IMR-90 (cell line): ENCODE measurements around the gene NRIP1. TPM values are rescaled to one million over a fixed set of nuclear protein-coding genes. Genes with fewer than 3 reads are reported as not detected.
A peak's percentile ranks its signal among the peaks of the same experiment; 100 is the strongest.

Experiments
- ATAC-seq: fragments of 200-7000 bp; cut with Tn5 transposase; 2 replicates; pipeline ENCODE4 v1.9.1; 2020; ENCODE audit warnings: low read depth, mild to moderate bottlenecking, moderate library complexity
- BruUV-seq: library from RNA; stranded (reverse); fragments of 400-500 nt; replicated peaks from 2 replicates; lab custom pipeline; 2021; lab: Mats Ljungman, UMichigan
- CTCF ChIA-PET: fragments of 300-600 bp; formaldehyde crosslinking; extraction: SDS; loops from one replicate; lab custom pipeline; 2021; ENCODE audit warnings: antibody characterized with exemption; lab: Yijun Ruan, JAX
- POLR2A ChIA-PET: fragments of 300-600 bp; sonication (Branson Sonifier 250); formaldehyde crosslinking; loops from one replicate; lab custom pipeline; 2022; ENCODE audit warnings: antibody characterized with exemption; ENCODE audit not compliant: unreplicated experiment; lab: Charles Lee
- DNase-seq: peaks from one replicate; pipeline ENCODE4 v3.0.0; 2013
- H2AFZ ChIP-seq: replicated peaks from 2 replicates; pipeline ENCODE3; 2013; ENCODE audit warnings: low read length, mild to moderate bottlenecking; ENCODE audit not compliant: poor library complexity
- H2AK5ac ChIP-seq: 2 replicates; pipeline ENCODE4 v1.6.1; 2013; ENCODE audit warnings: low read depth, low read length, inconsistent platforms
- H2AK9ac ChIP-seq: replicated peaks from 2 replicates; pipeline ENCODE3; 2013; ENCODE audit warnings: mild to moderate bottlenecking, low read depth, low read length, moderate library complexity; ENCODE audit not compliant: poor library complexity
- H2BK120ac ChIP-seq: 2 replicates; pipeline ENCODE4 v1.6.1; 2013; ENCODE audit warnings: low read depth, low read length, inconsistent platforms
- H2BK15ac ChIP-seq: 3 replicates; pipeline ENCODE4 v1.6.1; 2013; ENCODE audit warnings: low read depth, low read length, inconsistent platforms
- H2BK20ac ChIP-seq: 2 replicates; pipeline ENCODE4 v1.6.1; 2013; ENCODE audit warnings: low read depth, mild to moderate bottlenecking, inconsistent platforms, low read length, moderate library complexity
- H2BK5ac ChIP-seq: 2 replicates; pipeline ENCODE4 v1.6.1; 2013; ENCODE audit warnings: mild to moderate bottlenecking, low read depth, low read length, inconsistent platforms; ENCODE audit not compliant: poor library complexity, severe bottlenecking
- H3K14ac ChIP-seq: replicated peaks from 2 replicates; pipeline ENCODE4 v1.6.1; 2013; ENCODE audit warnings: low read depth, low read length, inconsistent platforms
- H3K18ac ChIP-seq: 2 replicates; pipeline ENCODE4 v1.6.1; 2013; ENCODE audit warnings: low read depth, low read length, control low read depth
- H3K23ac ChIP-seq: 2 replicates; pipeline ENCODE4 v1.6.1; 2013; ENCODE audit warnings: low read depth, low read length, inconsistent platforms
- H3K27ac ChIP-seq: 2 replicates; pipeline ENCODE4 v1.5.1; 2013; ENCODE audit warnings: mild to moderate bottlenecking, control low read depth, low read length; ENCODE audit not compliant: insufficient read depth
- H3K27me3 ChIP-seq: 2 replicates; pipeline ENCODE4 v1.6.1; 2013; ENCODE audit warnings: low read length; ENCODE audit not compliant: control insufficient read depth, insufficient read depth
- H3K36me3 ChIP-seq: 2 replicates; pipeline ENCODE4 v1.6.1; 2013; ENCODE audit warnings: low read length, mixed read lengths; ENCODE audit not compliant: control insufficient read depth, insufficient read depth
- H3K4ac ChIP-seq: 2 replicates; pipeline ENCODE4 v1.6.1; 2013; ENCODE audit warnings: low read depth, low read length, inconsistent platforms
- H3K4me1 ChIP-seq: 2 replicates; pipeline ENCODE4 v1.6.1; 2013; ENCODE audit warnings: low read length, mixed read lengths; ENCODE audit not compliant: control insufficient read depth, insufficient read depth
- H3K4me2 ChIP-seq: 2 replicates; pipeline ENCODE4 v1.6.1; 2013; ENCODE audit warnings: low read depth, mild to moderate bottlenecking, control low read depth, low read length, moderate library complexity
- H3K4me3 ChIP-seq: 2 replicates; pipeline ENCODE4 v1.5.1; 2013; ENCODE audit warnings: low read depth, mild to moderate bottlenecking, control low read depth, low read length, moderate library complexity; ENCODE audit not compliant: insufficient read depth
- H3K56ac ChIP-seq: 2 replicates; pipeline ENCODE4 v1.6.1; 2013; ENCODE audit warnings: low read length, inconsistent platforms; ENCODE audit not compliant: insufficient read depth; ENCODE audit errors: extremely low read depth
- H3K79me1 ChIP-seq, 2 experiments: 2 replicates each; pipeline ENCODE4 v1.6.1; 2013; ENCODE audit warnings: low read length in 2 of 2, inconsistent platforms in 1 of 2, low read depth in 1 of 2
- H3K9ac ChIP-seq: 2 replicates; pipeline ENCODE4 v1.6.1; 2013; ENCODE audit warnings: low read depth, low read length, control low read depth
- H3K9me1 ChIP-seq: 2 replicates; pipeline ENCODE4 v1.6.1; 2013; ENCODE audit warnings: low read length, inconsistent platforms; ENCODE audit not compliant: insufficient read depth
- H3K9me3 ChIP-seq: 2 replicates; pipeline ENCODE4 v1.6.1; 2013; ENCODE audit warnings: low read length; ENCODE audit not compliant: control insufficient read depth, insufficient read depth
- H4K20me1 ChIP-seq: 2 replicates; pipeline ENCODE4 v1.6.1; 2013; ENCODE audit warnings: low read length, inconsistent platforms; ENCODE audit not compliant: insufficient read depth
- H4K5ac ChIP-seq: 2 replicates; pipeline ENCODE4 v1.6.1; 2013; ENCODE audit warnings: mild to moderate bottlenecking, low read depth, low read length, control low read depth
- H4K8ac ChIP-seq, 2 experiments: 2 replicates each; pipeline ENCODE4 v1.6.1; 2013; ENCODE audit warnings: low read depth in 2 of 2, low read length in 2 of 2, control low read depth in 1 of 2, inconsistent platforms in 1 of 2
- H4K91ac ChIP-seq: 2 replicates; pipeline ENCODE4 v1.6.1; 2013; ENCODE audit warnings: low read depth, low read length, inconsistent platforms; ENCODE audit not compliant: insufficient read depth
- BHLHE40 ChIP-seq: fragments of 150-350 bp; IDR thresholded peaks from 2 replicates; pipeline ENCODE4 v1.6.1; 2016; ENCODE audit warnings: mild to moderate bottlenecking, low read depth, low read length
- CEBPB ChIP-seq: IDR thresholded peaks from 2 replicates; pipeline ENCODE4 v1.6.1; 2012; ENCODE audit warnings: low read depth, low read length, improper control_type of control experiment
- CHD1 ChIP-seq: IDR thresholded peaks from 2 replicates; pipeline ENCODE4 v1.6.1; 2012; ENCODE audit warnings: low read depth, low read length, improper control_type of control experiment
- FOS ChIP-seq: fragments of 150-350 bp; IDR thresholded peaks from 2 replicates; pipeline ENCODE4 v1.6.1; 2016; ENCODE audit warnings: low read depth, low read length
- MAFK ChIP-seq: IDR thresholded peaks from 2 replicates; pipeline ENCODE4 v1.6.1; 2012; ENCODE audit warnings: low read depth, low read length, improper control_type of control experiment
- MAZ ChIP-seq: IDR thresholded peaks from 2 replicates; pipeline ENCODE4 v1.6.1; 2012; ENCODE audit warnings: low read depth, mild to moderate bottlenecking, low read length, improper control_type of control experiment, moderate library complexity, borderline replicate concordance
- MXI1 ChIP-seq: IDR thresholded peaks from 2 replicates; pipeline ENCODE4 v1.6.1; 2012; ENCODE audit warnings: low read depth, mild to moderate bottlenecking, low read length, moderate library complexity, borderline replicate concordance
- NFE2L2 ChIP-seq: fragments of 150-350 bp; IDR thresholded peaks from 2 replicates; pipeline ENCODE4 v1.6.1; 2016; ENCODE audit warnings: low read depth, mild to moderate bottlenecking, low read length
- POLR2A ChIP-seq: IDR thresholded peaks from 2 replicates; pipeline ENCODE4 v1.6.1; 2012; ENCODE audit warnings: mild to moderate bottlenecking, low read depth, low read length
- RAD21 ChIP-seq: IDR thresholded peaks from 2 replicates; pipeline ENCODE4 v1.6.1; 2012; ENCODE audit warnings: low read length, improper control_type of control experiment
- RCOR1 ChIP-seq: IDR thresholded peaks from 2 replicates; pipeline ENCODE4 v1.6.1; 2012; ENCODE audit warnings: mild to moderate bottlenecking, low read length, improper control_type of control experiment; ENCODE audit not compliant: insufficient replicate concordance
- RFX5 ChIP-seq: IDR thresholded peaks from 2 replicates; pipeline ENCODE4 v1.8.0; 2012; ENCODE audit warnings: low read depth, mild to moderate bottlenecking, low read length, moderate library complexity
- SMC3 ChIP-seq: fragments of 150-350 bp; IDR thresholded peaks from 2 replicates; pipeline ENCODE4 v1.6.1; 2016; ENCODE audit warnings: low read depth, mild to moderate bottlenecking, antibody characterized with exemption, low read length, moderate library complexity
- WGBS, 2 experiments: methylation state at CpG; one replicate each; pipeline versions ENCODE4 v1.1.5 to v1.1.7; 2013; ENCODE audit warnings: missing lambda C conversion rate in 2 of 2; ENCODE audit not compliant: insufficient read length in 1 of 2; ENCODE audit errors: extremely low coverage in 2 of 2; 5-methylcytosine and 5-hydroxymethylcytosine counted together
- dilution Hi-C: fragments of 300-500 bp; cut with HindIII; formaldehyde crosslinking; loops from one replicate; pipeline ENCODE4 v1.14.3; 2018; ENCODE audit warnings: low sequenced_read_pairs; ENCODE audit not compliant: unreplicated experiment
- in situ Hi-C: fragments of 300-500 bp; cut with MboI; formaldehyde crosslinking; loops from 3 replicates; pipeline ENCODE4 v1.14.3; 2019; ENCODE audit warnings: low sequenced_read_pairs, inconsistent platforms, mixed read lengths
- intact Hi-C: fragments of 100-400 bp; cut with micrococcal nuclease; formaldehyde crosslinking; loops from 2 replicates; pipeline ENCODE4 v1.10.0; 2022
- polyA plus RNA-seq, 3 experiments: library from polyadenylated mRNA; depleted of rRNA; stranded (reverse); fragments of >200 nt; gene quantifications; 2 replicates each; pipeline ENCODE4 v1.2.3, GENCODE V29; 2012; ENCODE audit warnings: low replicate concordance in 1 of 3
- total RNA-seq: library from RNA; depleted of rRNA; stranded (reverse); fragments of >200 nt; gene quantifications from 2 replicates; pipeline ENCODE4 v1.2.3, GENCODE V29; 2012
- TF ChIP-seq, protein P1 (sequence below): fragments of 150-350 bp; IDR thresholded peaks from 2 replicates; pipeline ENCODE4 v1.6.1; 2016; ENCODE audit warnings: low read depth, mild to moderate bottlenecking, low read length, moderate library complexity, borderline replicate concordance
- TF ChIP-seq, protein P2 (sequence below): conservative IDR thresholded peaks from 2 replicates; pipeline ENCODE4 v1.5.1; 2012; ENCODE audit warnings: mild to moderate bottlenecking, low read depth, low read length, improper control_type of control experiment
- TF ChIP-seq, protein P3 (sequence below): fragments of 150-350 bp; IDR thresholded peaks from 2 replicates; pipeline ENCODE4 v1.6.1; 2017; ENCODE audit warnings: mild to moderate bottlenecking, antibody characterized with exemption, low read length, low read depth

The NRIP1 gene
- total and polyA plus RNA-seq, 2 of the 4 experiments (the other 2 are of a cell fraction), result 9.6 to 73.8 TPM

DNA sequence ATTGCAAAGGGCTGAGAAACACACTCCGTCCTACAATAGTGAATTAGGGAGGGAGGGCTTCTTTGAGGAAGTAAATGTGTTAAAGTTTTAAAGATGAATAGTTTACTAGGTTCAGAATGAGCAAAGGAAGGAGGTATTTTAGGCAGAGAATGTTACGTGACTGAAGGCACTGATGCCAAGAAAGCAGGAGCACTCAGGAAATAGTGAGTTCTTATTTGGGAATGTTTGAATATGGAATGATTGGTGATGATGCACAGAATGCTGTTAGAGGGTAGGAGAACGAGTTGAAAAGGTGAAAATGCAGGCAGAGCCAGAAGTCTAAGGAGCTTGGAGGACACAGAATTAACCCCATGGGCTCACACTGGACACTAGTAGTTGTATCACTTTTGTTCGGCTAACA lies 108.0 kb downstream of the NRIP1 start:
- dilution Hi-C loops, result no loop called here
- Histone ChIP-seq H4K20me1 (no peaks in the 10 kb centered on the region), H3K18ac (peak overlapping the region; percentile 88; the same call in 1 of the 2 replicates), H3K9ac (peak overlapping the region; percentile 15; the same call in 1 of the 2 replicates), H4K8ac (peak overlapping the region; percentile 60 to 76; a peak in 3 of 4 replicates), H3K14ac (peak overlapping the region; percentile 22; the same call in 1 of the 2 replicates), H2AFZ (no peak overlapping the region), H3K4me1 (peaks cover 18% of the 10 kb centered on the region), H2BK20ac (peak overlapping the region; percentile 45; the same call in 1 of the 2 replicates), H2BK120ac (peak overlapping the region; percentile 64; the same call in 1 of the 2 replicates), H4K5ac (peak overlapping the region; percentile 84; the same call in 1 of the 2 replicates), H3K27ac (peak overlapping the region; percentile 54; the same call in 1 of the 2 replicates), H3K4ac (peak overlapping the region; percentile 51; the same call in 1 of the 2 replicates), H3K4me3 (no peak overlapping the region), H3K9me1 (no peaks in the 10 kb centered on the region), H3K79me1 (peaks cover 2% of the 10 kb centered on the region in 2 experiments; a peak in 2 of 4 replicates), H2BK5ac (peak overlapping the region; percentile 95), H3K36me3 (no peaks in the 10 kb centered on the region), H4K91ac (peak overlapping the region; percentile 68; the same call in 1 of the 2 replicates), H3K9me3 (no peaks in the 10 kb centered on the region), H3K4me2 (peak overlapping the region; percentile 48; the same call in 1 of the 2 replicates), H3K27me3 (no peaks in the 10 kb centered on the region), H2BK15ac (no peak overlapping the region; the same call in 2 of the 3 replicates), H2AK5ac (no peak overlapping the region), H3K56ac (no peak overlapping the region), H3K23ac (peak overlapping the region; percentile 70; the same call in 1 of the 2 replicates), H2AK9ac (no peak overlapping the region)
- ATAC-seq, result peak; percentile 73
- CTCF ChIA-PET, result no interaction called here
- WGBS, 2 experiments, result 25% methylated on average over 1 of the region's 4 CpGs; no CpG with 5 or more reads in 1 of the 2 experiments
- DNase-seq, result peak; percentile 85
- TF ChIP-seq SMC3, result no peak
- no peak for TF ChIP-seq MAFK
- no peak for TF ChIP-seq POLR2A
- TF ChIP-seq CEBPB, result no peak
- no peak for TF ChIP-seq RCOR1
- TF ChIP-seq RAD21, result no peak
- no peak for TF ChIP-seq BHLHE40
- TF ChIP-seq MAZ, result no peak
- no peak for TF ChIP-seq MXI1
- no peak for TF ChIP-seq NFE2L2
- TF ChIP-seq, protein P1, sequence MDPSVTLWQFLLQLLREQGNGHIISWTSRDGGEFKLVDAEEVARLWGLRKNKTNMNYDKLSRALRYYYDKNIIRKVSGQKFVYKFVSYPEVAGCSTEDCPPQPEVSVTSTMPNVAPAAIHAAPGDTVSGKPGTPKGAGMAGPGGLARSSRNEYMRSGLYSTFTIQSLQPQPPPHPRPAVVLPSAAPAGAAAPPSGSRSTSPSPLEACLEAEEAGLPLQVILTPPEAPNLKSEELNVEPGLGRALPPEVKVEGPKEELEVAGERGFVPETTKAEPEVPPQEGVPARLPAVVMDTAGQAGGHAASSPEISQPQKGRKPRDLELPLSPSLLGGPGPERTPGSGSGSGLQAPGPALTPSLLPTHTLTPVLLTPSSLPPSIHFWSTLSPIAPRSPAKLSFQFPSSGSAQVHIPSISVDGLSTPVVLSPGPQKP, result no peak
- TF ChIP-seq RFX5, result no peak
- no peak for TF ChIP-seq CHD1
- TF ChIP-seq FOS, result no peak
- TF ChIP-seq, protein P2, sequence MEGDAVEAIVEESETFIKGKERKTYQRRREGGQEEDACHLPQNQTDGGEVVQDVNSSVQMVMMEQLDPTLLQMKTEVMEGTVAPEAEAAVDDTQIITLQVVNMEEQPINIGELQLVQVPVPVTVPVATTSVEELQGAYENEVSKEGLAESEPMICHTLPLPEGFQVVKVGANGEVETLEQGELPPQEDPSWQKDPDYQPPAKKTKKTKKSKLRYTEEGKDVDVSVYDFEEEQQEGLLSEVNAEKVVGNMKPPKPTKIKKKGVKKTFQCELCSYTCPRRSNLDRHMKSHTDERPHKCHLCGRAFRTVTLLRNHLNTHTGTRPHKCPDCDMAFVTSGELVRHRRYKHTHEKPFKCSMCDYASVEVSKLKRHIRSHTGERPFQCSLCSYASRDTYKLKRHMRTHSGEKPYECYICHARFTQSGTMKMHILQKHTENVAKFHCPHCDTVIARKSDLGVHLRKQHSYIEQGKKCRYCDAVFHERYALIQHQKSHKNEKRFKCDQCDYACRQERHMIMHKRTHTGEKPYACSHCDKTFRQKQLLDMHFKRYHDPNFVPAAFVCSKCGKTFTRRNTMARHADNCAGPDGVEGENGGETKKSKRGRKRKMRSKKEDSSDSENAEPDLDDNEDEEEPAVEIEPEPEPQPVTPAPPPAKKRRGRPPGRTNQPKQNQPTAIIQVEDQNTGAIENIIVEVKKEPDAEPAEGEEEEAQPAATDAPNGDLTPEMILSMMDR, result no peak
- TF ChIP-seq, protein P3, sequence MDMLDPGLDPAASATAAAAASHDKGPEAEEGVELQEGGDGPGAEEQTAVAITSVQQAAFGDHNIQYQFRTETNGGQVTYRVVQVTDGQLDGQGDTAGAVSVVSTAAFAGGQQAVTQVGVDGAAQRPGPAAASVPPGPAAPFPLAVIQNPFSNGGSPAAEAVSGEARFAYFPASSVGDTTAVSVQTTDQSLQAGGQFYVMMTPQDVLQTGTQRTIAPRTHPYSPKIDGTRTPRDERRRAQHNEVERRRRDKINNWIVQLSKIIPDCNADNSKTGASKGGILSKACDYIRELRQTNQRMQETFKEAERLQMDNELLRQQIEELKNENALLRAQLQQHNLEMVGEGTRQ, result no peak
- no TSS peak for BruUV-seq
- intact Hi-C loops, result loop anchor here (2.0 to 5.0 kb wide), 2 partner anchors 90 to 106 kb away; no protein-coding TSS in a partner anchor
- in situ Hi-C loops, result no loop called here
- POLR2A ChIA-PET, result no interaction called here
